ENCODE measurements around the gene RIMBP2. TPM values are rescaled to one million over a fixed set of nuclear protein-coding genes. Genes with fewer than 3 reads are reported as not detected.

Gene RIMBP2
- total and polyA plus RNA-seq, 11 donors: 2.1 TPM; not detected in 10

DNA sequence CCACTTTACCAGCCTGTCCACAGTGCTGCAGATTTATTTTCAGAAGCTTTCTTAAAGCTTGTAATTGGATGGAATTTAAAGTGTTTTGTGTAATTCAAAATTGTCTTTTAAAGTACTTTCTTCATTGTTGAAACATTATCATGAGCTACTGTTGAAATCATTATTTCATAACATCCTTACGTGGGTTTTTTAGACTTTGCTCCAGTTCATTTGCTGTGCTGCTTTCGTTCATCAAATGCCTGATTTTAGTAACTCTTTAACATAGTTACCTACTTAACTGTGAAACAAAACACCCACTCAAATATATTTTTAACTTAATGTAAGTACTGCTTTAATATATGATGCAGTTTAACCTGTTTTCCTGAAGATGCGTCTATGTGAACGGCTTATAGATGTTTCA lies 330.9 kb downstream of the RIMBP2 start:
- peaks cover 0 to 10% (median 0%) of the 10 kb centered on the region in 9 donors for H3K27me3 ChIP-seq
- no peak overlapping the region for H3K4me3 ChIP-seq
- DNase-seq (no peak), ATAC-seq (no peak)
- WGBS, 4 donors: 88 to 94% (median 91%) methylated on average over 4 of the region's 4 CpGs
- no peak overlapping the region for H3K27ac ChIP-seq
- peaks cover 0 to 5% (median 0%) of the 10 kb centered on the region in 12 donors for H3K9me3 ChIP-seq
- TF ChIP-seq, protein P1, sequence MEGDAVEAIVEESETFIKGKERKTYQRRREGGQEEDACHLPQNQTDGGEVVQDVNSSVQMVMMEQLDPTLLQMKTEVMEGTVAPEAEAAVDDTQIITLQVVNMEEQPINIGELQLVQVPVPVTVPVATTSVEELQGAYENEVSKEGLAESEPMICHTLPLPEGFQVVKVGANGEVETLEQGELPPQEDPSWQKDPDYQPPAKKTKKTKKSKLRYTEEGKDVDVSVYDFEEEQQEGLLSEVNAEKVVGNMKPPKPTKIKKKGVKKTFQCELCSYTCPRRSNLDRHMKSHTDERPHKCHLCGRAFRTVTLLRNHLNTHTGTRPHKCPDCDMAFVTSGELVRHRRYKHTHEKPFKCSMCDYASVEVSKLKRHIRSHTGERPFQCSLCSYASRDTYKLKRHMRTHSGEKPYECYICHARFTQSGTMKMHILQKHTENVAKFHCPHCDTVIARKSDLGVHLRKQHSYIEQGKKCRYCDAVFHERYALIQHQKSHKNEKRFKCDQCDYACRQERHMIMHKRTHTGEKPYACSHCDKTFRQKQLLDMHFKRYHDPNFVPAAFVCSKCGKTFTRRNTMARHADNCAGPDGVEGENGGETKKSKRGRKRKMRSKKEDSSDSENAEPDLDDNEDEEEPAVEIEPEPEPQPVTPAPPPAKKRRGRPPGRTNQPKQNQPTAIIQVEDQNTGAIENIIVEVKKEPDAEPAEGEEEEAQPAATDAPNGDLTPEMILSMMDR (IDR thresholded peaks at IDR 0.05): no peak
- TF ChIP-seq POLR2A (IDR thresholded peaks at IDR 0.05): no peak
- H3K36me3 ChIP-seq: no peaks in the 10 kb centered on the region
- H3K4me1 ChIP-seq: no peaks in the 10 kb centered on the region
- intact Hi-C loops (cut with DNase I): no loop called here

DNA sequence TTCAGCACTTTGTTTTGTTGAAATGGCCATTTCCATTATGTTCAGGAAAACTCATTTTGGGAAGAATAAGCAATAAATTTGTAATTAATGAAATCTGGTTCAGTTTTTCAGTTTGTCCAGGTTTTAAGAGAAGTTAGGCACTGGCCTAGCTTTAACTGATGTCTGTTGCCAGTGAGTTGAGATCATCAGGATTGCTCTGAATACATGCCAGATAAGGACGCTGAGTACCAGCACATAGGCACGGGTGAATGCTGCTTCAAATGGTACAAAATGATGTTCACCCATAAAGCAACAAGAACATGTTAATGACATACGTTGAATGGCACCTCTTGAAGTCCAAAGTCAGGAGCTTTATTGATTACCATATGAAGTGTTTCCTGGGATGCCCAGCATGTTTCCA lies 331.9 kb downstream of the RIMBP2 start:
- Histone ChIP-seq H3K27ac (no peak overlapping the region), H3K9me3 (peaks cover 0 to 5% (median 0%) of the 10 kb centered on the region in 12 donors), H3K4me1 (no peaks in the 10 kb centered on the region), H3K36me3 (no peaks in the 10 kb centered on the region), H3K27me3 (peaks cover 0 to 11% (median 0%) of the 10 kb centered on the region in 9 donors), H3K4me3 (no peak overlapping the region)
- intact Hi-C loops (cut with DNase I): no loop called here
- TF ChIP-seq, protein P1 (IDR thresholded peaks at IDR 0.05): no peak
- TF ChIP-seq POLR2A (IDR thresholded peaks at IDR 0.05): no peak
- ATAC-seq (no peak), DNase-seq (no peak)
- WGBS, 4 donors: 52 to 59% (median 55%) methylated on average over 3 of the region's 3 CpGs

DNA sequence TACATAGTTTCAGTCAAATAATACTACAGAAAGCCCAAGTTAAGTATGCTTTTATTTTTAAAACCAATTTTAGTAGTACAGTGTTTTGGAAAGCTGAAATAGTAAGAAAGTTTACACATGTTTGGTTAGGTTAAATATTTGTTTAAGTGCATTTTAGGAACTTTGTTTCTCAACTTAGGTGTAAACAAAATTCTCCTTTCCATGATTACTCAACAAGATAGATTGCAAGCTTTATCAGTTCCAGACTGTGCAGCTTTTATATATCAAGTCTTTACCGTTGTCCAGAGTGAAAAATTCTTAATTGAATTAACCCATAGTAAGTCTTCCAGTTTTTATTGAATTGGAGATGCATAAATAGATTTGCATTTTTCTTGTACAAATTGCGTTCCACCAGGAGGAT lies 333.3 kb downstream of the RIMBP2 start:
- Histone ChIP-seq H3K27me3 (peaks cover 0 to 11% (median 0%) of the 10 kb centered on the region in 9 donors), H3K9me3 (peaks cover 0 to under 1% (median 0%) of the 10 kb centered on the region in 12 donors), H3K4me1 (no peaks in the 10 kb centered on the region), H3K36me3 (no peaks in the 10 kb centered on the region), H3K27ac (no peak overlapping the region), H3K4me3 (no peak overlapping the region)
- DNase-seq: no peak
- TF ChIP-seq, protein P1 (IDR thresholded peaks at IDR 0.05): no peak
- no peak for TF ChIP-seq POLR2A (IDR thresholded peaks at IDR 0.05)
- 55 to 69% (median 66%) methylated on average over 2 of the region's 2 CpGs for WGBS, 4 donors
- intact Hi-C loops (cut with DNase I): no loop called here
- ATAC-seq: no peak

DNA sequence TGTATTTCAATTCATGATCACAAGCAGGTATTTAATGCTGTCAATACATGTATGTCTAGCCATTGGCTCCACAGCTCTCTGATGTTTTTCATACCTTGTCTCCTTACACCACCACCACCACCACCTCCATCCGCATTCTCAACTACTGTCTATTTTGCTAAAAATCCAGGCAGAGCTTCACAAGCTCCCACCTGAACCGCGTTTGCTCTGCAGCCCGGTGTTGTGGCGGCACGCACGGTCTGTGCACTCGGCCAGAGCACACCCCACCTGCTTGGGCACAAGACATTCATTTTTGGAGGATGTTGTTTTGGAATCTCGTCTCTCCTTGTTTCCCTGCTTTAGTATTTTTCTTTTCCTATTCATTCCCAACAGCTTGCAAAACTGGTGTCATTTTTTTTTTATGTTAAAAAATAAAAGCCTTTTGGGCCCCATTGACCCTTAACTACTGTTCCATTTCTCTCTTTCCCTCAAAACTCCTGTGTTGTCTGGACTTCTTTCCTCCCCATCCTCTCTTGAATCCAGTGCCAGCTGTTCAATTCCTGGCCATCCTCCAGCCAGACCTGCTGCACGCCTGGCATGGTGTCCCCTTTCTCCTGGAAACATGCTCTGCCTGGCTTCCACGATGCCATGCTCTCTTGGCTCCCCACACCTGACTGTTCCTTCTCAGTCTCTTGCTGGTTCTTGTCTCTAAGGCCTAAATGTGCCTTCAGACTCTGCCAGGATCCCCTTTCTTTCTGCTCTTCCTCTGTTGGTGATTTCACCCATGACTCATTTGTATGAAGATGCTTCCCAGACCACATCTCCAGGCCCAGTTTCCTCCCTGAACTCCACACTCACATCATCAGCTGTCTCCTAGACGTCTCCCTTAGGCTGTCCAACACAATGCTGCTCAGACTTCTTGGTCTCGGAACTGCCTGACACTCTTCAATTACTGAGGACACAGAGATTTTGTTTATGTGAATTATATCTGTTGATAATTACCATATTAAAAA lies 340.5 kb downstream of the RIMBP2 start:
- Histone ChIP-seq H3K4me1 (no peaks in the 10 kb centered on the region), H3K4me3 (no peak overlapping the region), H3K27ac (no peak overlapping the region), H3K9me3 (no peaks in the 10 kb centered on the region), H3K27me3 (peaks cover 0 to 33% (median 0%) of the 10 kb centered on the region in 9 donors), H3K36me3 (no peaks in the 10 kb centered on the region)
- ATAC-seq (no peak), DNase-seq (no peak)
- 78 to 82% (median 79%) methylated on average over 13 of the region's 13 CpGs for WGBS, 4 donors
- intact Hi-C loops (cut with DNase I): no loop called here
- TF ChIP-seq, protein P1 (IDR thresholded peaks at IDR 0.05): no peak
- TF ChIP-seq POLR2A (IDR thresholded peaks at IDR 0.05): no peak
